Uterus (tissue), 2 donors: ENCODE measurements around the gene GREM1.

ENCODE experiments used
- POLR2A ChIP-seq, 2 donors: fragments of 450-650 bp; IDR thresholded peaks; one replicate each; pipeline ENCODE4 v1.6.1; 2016; ENCODE audit warnings: antibody characterized with exemption in 2 of 2, mild to moderate bottlenecking in 1 of 2, moderate library complexity in 1 of 2
- TF ChIP-seq, protein P1 (sequence below), 4 experiments: fragments of 200-600 bp in 2 of 4; fragments of 450-650 bp in 2 of 4; sonication (generic) in 2 of 4; IDR thresholded peaks; one replicate each; pipeline ENCODE4 v1.5.1; 2016 to 2019; ENCODE audit warnings: antibody characterized with exemption in 4 of 4, mild to moderate bottlenecking in 2 of 4, moderate library complexity in 1 of 4

DNA sequence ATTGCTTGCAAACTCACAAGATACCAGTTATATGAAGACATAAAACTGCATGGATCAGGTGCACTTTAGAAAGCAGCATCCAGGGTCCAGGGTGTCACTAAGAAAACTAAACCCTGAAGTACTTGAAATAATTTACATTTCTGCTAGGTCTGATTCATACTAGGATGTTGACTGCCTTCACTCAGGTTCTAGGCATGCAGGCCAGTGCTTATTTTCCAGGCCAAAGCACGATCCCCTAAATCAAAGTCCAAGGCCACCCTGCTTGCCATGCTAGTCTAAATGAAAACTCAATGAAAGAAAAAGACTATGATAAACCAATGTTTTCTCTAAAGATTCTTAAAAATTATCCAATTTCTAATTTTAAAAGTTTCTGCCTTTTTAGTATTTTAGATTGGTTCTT is 49.4 kb downstream of the GREM1 start:
- TF ChIP-seq, protein P1, sequence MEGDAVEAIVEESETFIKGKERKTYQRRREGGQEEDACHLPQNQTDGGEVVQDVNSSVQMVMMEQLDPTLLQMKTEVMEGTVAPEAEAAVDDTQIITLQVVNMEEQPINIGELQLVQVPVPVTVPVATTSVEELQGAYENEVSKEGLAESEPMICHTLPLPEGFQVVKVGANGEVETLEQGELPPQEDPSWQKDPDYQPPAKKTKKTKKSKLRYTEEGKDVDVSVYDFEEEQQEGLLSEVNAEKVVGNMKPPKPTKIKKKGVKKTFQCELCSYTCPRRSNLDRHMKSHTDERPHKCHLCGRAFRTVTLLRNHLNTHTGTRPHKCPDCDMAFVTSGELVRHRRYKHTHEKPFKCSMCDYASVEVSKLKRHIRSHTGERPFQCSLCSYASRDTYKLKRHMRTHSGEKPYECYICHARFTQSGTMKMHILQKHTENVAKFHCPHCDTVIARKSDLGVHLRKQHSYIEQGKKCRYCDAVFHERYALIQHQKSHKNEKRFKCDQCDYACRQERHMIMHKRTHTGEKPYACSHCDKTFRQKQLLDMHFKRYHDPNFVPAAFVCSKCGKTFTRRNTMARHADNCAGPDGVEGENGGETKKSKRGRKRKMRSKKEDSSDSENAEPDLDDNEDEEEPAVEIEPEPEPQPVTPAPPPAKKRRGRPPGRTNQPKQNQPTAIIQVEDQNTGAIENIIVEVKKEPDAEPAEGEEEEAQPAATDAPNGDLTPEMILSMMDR (IDR thresholded peaks at IDR 0.05) = no peak
- no peak for TF ChIP-seq POLR2A (IDR thresholded peaks at IDR 0.05)
